GM12864 (cell line): ENCODE results near the gene SLC25A23.

Experiments
- DNase-seq: peaks from one replicate; pipeline ENCODE4 v3.0.0-alpha.2; 2011; ENCODE audit warnings: low read depth
- H3K4me3 ChIP-seq: 2 replicates; pipeline ENCODE4 v1.5.1; 2011; ENCODE audit warnings: mild to moderate bottlenecking, low read depth, low read length, control low read depth
- TF ChIP-seq, protein P1 (sequence below): IDR thresholded peaks from 2 replicates; pipeline ENCODE4 v1.5.1; 2011; ENCODE audit warnings: low read depth, mild to moderate bottlenecking, moderate library complexity, low read length, control low read depth, inconsistent platforms; ENCODE audit errors: missing control alignments

Gene SLC25A23

DNA sequence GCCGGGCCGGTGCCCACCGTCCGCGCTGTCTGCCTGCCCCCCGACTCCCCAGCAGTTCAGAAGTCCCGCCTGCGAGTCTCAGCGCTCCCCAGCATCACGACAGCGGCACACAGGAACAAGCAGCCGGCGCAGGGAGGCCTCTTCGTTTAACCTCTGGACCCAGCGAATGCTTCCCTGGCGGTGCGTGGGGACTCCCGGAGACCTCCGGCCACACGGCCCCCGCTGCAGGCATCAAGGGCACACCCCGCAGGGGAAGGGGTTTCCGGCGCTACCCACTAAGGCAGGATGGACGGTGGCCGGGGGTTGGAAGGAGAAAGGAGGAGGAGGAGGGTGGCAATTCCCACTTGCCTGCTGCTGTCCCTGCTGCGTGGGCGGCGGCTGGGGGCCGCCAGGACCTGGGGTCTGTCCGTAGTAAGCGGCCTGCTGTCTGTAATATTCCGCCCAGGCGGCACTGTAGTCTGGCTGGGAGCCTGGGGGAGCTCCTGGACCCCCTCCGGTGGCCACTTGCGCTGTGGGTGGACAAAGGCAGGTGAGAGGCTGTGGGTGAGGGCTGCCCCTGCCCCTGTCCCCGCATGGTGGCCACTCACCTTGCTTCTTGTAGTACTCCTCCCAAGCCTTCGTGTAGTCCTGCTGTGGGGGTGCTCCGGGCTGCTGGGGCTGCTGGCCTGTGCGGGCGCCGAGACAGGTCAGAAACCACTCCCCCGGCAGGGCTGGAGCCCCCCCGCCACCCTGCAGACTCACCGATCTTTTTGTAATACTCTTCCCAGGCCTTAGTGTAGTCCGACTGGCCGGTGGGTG lies 44.6 kb downstream of the SLC25A23 start:
- no peak overlapping the region for H3K4me3 ChIP-seq
- no peak for DNase-seq
- TF ChIP-seq, protein P1, sequence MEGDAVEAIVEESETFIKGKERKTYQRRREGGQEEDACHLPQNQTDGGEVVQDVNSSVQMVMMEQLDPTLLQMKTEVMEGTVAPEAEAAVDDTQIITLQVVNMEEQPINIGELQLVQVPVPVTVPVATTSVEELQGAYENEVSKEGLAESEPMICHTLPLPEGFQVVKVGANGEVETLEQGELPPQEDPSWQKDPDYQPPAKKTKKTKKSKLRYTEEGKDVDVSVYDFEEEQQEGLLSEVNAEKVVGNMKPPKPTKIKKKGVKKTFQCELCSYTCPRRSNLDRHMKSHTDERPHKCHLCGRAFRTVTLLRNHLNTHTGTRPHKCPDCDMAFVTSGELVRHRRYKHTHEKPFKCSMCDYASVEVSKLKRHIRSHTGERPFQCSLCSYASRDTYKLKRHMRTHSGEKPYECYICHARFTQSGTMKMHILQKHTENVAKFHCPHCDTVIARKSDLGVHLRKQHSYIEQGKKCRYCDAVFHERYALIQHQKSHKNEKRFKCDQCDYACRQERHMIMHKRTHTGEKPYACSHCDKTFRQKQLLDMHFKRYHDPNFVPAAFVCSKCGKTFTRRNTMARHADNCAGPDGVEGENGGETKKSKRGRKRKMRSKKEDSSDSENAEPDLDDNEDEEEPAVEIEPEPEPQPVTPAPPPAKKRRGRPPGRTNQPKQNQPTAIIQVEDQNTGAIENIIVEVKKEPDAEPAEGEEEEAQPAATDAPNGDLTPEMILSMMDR: no peak

DNA sequence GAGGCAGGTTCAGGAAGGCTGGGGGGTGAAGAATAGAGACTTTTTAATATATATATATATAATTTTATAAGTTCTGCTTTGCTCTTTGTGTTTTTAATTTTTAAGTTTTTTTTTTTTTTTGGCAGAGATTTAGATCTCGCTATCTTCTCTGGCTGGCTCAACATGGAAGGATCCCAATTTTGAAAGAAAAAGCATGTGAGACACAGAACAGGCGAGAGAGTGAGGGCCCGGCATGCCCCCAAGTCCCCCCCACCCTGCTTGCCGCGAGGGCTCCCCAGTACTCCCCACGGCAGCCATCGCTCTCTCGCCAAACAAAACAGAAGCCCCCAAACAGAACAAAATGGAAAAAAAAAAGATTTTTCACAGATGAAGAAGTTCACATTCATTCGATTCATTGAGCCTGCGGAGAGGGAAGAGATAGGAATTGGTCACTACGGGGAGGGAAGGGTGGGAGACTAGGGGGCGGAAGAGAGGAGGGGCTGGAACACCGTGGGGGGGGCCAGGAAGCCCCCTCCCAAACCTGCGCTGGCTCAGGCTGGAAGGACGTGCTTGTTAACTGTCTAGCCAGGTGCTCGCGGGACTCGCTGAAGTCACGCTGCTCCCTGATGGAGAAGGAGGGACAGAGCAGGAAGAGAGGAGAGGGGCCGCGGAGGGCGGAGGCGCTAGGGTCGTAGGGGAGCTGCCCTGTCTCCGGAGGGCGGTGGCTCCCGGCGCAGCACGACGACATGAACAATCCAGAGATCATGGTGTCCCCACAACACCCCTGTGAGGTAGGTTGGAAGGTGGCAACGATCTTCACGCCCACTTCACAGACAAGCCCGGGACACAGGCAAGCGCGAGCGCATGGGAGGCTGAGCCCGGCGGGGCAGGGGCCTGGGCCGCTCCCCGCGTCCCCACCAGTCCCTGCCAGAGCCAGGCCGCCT lies 45.6 kb downstream of the SLC25A23 start:
- TF ChIP-seq, protein P1: no peak
- no peak for DNase-seq
- H3K4me3 ChIP-seq: no peak overlapping the region

DNA sequence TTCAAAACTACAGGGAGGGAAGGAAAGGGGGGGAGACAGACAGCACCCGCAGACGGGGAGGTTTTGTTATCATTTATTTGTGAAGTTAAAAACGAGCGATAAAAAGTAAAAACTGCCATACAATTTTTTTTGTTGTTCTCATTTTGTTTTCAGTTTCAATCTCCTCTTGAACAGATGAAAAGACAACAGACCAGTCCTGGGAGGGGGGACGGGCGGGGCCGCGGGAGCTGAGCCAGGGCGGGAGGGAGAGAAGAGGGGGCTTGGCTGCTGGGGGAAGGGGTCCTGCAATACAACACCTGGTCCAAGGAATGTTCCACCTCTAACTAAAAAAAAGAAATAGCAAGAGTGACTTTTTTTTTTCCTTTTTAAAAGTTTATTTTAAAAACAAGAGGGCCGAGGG lies 46.3 kb downstream of the SLC25A23 start:
- TF ChIP-seq, protein P1: no peak
- no peak for DNase-seq
- H3K4me3 ChIP-seq: no peak overlapping the region

DNA sequence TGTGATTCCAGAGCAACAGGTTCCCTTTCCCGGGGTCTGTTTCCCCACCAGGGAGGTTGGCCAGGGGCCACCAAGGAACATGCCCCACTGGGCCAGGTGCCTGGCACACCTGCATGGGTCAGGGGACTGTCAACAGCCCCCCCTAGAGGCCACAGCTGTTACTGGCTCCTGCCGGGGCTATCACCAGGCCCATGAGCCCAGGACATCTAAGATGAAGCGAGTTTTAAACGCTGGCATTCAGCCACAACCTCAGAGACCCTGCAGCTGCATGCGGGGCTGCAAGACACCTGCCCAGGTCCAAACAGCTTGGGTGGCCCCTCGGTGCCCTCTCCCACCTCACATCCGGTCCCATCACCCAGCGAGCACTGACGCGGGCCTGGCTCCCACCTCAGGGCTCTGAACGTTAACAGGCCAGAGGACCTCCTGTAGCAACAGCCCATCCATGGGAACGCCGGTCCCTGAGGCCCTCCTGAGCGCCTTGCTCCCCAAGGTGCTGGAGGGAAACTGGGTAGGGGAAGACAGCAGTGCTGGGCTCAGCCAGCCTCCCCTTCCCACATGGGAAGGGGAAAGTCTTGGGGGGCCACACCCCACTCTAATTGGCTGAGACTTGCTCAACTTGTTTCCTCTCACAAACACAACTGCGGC lies 47.0 kb downstream of the SLC25A23 start:
- no peak overlapping the region for H3K4me3 ChIP-seq
- TF ChIP-seq, protein P1: peak; percentile 75
- no peak for DNase-seq

DNA sequence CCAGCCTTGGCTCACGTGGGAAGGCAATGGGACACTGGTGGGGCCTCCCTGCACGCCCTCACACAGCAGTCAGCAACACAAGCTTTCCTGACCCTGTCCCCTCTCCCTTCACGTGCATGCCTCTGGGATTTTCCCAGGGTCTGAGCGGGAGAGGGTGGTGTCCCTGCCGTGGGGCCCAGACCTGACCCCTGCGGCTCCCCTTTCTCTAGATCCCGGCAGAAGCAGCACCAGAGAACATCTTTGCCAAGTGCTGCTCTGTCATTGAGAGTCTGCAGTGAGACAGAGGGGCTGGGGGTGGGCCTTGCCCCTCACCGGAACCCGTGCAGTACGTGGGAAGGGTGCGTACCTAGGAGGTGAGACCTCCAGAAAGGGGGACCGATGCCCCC lies 47.5 kb downstream of the SLC25A23 start:
- no peak overlapping the region for H3K4me3 ChIP-seq
- TF ChIP-seq, protein P1: no peak
- no peak for DNase-seq

DNA sequence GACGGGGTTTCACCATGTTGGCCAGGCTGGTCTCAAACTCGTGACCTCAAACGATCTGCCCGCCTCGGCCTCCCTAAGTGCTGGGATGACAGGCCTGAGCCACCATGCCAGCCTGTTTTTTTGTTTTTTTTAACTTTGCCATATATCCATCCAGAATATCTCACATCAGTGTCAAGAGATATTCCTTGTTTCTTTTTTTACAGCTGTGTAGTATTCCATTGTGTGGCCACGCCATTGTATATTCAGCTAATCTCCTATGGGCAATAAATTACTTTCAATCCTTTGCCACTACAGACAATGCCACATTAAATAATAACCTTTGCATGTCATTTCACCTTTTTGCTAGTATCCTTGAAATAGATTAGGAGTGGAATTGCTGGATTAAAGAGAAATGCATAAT lies 50.2 kb downstream of the SLC25A23 start:
- DNase-seq: no peak
- TF ChIP-seq, protein P1: no peak
- no peak overlapping the region for H3K4me3 ChIP-seq
